Hair follicular keratinocyte (primary cell): ENCODE data around the gene KRCC1. TPM values are rescaled to one million over a fixed set of nuclear protein-coding genes. Genes with fewer than 3 reads are reported as not detected.

Source experiments
- total RNA-seq: library from RNA; depleted of rRNA; stranded (reverse); fragments of >200 nt; gene quantifications from 2 replicates; pipeline ENCODE4 v1.2.3, GENCODE V29; 2015

The KRCC1 gene
- total RNA-seq, result 9.7 and 16.2 TPM in 2 replicates

GRCh38 chr2:88055371-88056128 lies at the start of gene KRCC1:
KRCC1 (minus strand) TSS chr2:88055783; CDS start chr2:88028563, 27,220 bp downstream.

DNA sequence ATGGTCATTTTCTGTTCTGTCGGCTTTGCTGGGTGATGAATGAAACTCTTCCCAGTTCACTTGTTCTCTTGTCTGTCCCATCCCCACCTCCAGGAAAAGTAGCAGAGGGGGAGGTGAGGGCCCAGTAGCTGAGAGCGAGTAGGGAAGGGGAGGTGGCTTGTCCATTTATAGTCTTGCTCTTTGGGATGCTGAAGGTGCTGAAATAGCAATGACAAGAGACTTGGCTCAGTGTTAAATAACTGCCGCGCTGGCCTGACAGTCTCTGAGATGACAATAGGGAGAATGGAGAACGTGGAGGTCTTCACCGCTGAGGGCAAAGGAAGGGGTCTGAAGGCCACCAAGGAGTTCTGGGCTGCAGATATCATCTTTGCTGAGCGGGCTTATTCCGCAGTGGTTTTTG lies 12.0 kb upstream of the KRCC1 start, which contains the start of gene SMYD1:
SMYD1 (plus strand) TSS at position 228 of the 400 bp plus-strand sequence; CDS start at position 268, 40 bp downstream.

DNA sequence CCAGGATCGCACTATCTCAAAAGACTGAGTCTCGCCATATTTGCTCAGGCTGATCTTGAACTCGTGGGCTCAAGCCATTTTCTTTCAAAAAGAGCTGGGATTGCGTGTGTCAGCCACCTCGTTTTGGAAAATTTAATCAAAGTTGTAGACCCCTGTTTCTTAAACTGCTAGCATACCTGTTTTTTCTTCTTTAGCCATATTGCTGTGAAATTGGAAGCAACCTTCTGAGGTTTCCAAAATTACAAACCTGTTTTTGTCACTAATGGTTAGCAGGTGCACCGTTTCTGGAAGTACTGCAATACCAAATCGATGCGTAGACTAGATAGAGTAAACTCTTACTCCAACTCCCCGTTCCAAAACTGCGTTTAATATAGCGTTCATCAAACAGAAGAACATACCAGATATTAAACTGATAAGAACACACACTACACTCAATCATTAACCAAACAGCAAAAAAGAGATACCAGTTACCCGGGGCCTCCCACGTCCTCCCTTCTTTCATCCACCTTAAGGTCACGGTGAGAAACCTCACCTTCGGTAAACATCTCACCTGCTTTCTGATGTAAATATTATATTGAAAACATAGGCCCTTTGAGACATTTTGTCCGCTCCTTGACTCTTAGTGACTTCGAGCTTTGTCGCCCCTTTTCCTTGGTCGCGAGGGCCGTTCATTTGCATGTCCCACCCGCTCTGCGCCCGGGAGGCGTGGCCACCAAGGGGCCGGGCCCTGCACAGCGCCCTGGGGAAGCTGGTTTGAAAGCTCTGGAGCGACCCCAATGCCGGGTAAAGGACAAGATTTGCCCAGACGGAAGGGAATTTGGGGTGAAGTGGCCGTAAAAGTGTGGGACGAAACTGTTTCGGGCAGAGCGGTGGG lies 39.3 kb downstream of the KRCC1 start, which contains the start of gene RNU2-63P:
RNU2-63P (minus strand) TSS at position 462 of the 874 bp plus-strand sequence.

Other genes starting within 250 kb of the KRCC1 start
- gene RGPD2, start 230.0 kb downstream of the KRCC1 start, total RNA-seq, result 0.23 TPM in 1 of 2 replicates, not detected in the other
- gene RNU2-63P, start 39.2 kb downstream of the KRCC1 start, total RNA-seq, result under 0.01 TPM in 1 of 2 replicates, not detected in the other
- gene SMYD1, start 12.0 kb upstream of the KRCC1 start, total RNA-seq, result not detected in 2 replicates
- not detected in 2 replicates for gene FABP1, start 72.3 kb upstream of the KRCC1 start, total RNA-seq
- 5.0 and 11.4 TPM in 2 replicates for gene THNSL2, start 114.6 kb upstream of the KRCC1 start, total RNA-seq